CD4-positive, alpha-beta T cell (primary cell): ENCODE results near the gene TES. TPM values are rescaled to one million over a fixed set of nuclear protein-coding genes. Genes with fewer than 3 reads are reported as not detected.

ENCODE experiments used
- ATAC-seq: fragments of 200-7000 bp; cut with Tn5 transposase; one replicate; pipeline ENCODE4 v1.10.0; 2022; ENCODE audit warnings: mild to moderate bottlenecking; ENCODE audit not compliant: poor library complexity
- CTCF ChIA-PET: fragments of 350-600 bp; sonication (Branson Sonifier 250); formaldehyde crosslinking; loops from one replicate; lab custom pipeline; 2021; ENCODE audit warnings: antibody characterized with exemption, inconsistent platforms; lab: Charles Lee
- POLR2A ChIA-PET: fragments of 350-600 bp; sonication (Branson Sonifier 250); formaldehyde crosslinking; loops from one replicate; lab custom pipeline; 2021; ENCODE audit warnings: antibody characterized with exemption, inconsistent platforms; lab: Charles Lee
- DNase-seq, 14 experiments: peaks; one replicate each; pipeline ENCODE4 v3.0.0-alpha.2; 2013 to 2020; ENCODE audit warnings: mixed read lengths in 2 of 14
- H3K27ac ChIP-seq, 2 donors: one replicate each; pipeline versions ENCODE4 v1.5.1 to v1.7.0; 2013; ENCODE audit warnings: low read length in 2 of 2, low read depth in 1 of 2, mild to moderate bottlenecking in 1 of 2
- H3K27me3 ChIP-seq, 2 experiments: 1 replicate in 1 of 2; 2 replicates in 1 of 2; pipeline versions ENCODE4 v1.6.1 to v1.7.0; 2013; ENCODE audit warnings: low read length in 2 of 2, control low read depth in 1 of 2, mild to moderate bottlenecking in 1 of 2, moderate library complexity in 1 of 2; ENCODE audit not compliant: insufficient read depth in 2 of 2, control insufficient read depth in 1 of 2
- H3K36me3 ChIP-seq: one replicate; pipeline ENCODE4 v1.6.1; 2013; ENCODE audit warnings: low read length, control low read depth; ENCODE audit not compliant: insufficient read depth
- H3K4me1 ChIP-seq: one replicate; pipeline ENCODE4 v1.6.1; 2013; ENCODE audit warnings: low read length, control low read depth; ENCODE audit not compliant: insufficient read depth
- H3K4me3 ChIP-seq: one replicate; pipeline ENCODE4 v1.5.1; 2013; ENCODE audit warnings: mild to moderate bottlenecking, low read length, moderate library complexity
- H3K9me3 ChIP-seq, 2 experiments: 1 replicate in 1 of 2; 2 replicates in 1 of 2; pipeline versions ENCODE4 v1.6.1 to v1.7.0; 2013; ENCODE audit warnings: low read length in 2 of 2, mild to moderate bottlenecking in 2 of 2, control low read depth in 1 of 2, moderate library complexity in 1 of 2; ENCODE audit not compliant: control insufficient read depth in 1 of 2, insufficient read depth in 1 of 2
- H3K27ac Mint-ChIP-seq: one replicate; pipeline ENCODE4 v1.8.0; 2020; ENCODE audit warnings: mixed read lengths
- H3K27me3 Mint-ChIP-seq: one replicate; pipeline ENCODE4 v1.8.0; 2021; ENCODE audit warnings: mixed read lengths
- H3K36me3 Mint-ChIP-seq: one replicate; pipeline ENCODE4 v1.8.0; 2021; ENCODE audit warnings: low read depth, mixed read lengths
- H3K4me1 Mint-ChIP-seq: one replicate; pipeline ENCODE4 v1.8.0; 2021; ENCODE audit warnings: low read depth, mixed read lengths
- H3K4me3 Mint-ChIP-seq: one replicate; pipeline ENCODE4 v1.8.0; 2020; ENCODE audit warnings: mild to moderate bottlenecking, mixed read lengths
- H3K9me3 Mint-ChIP-seq: one replicate; pipeline ENCODE4 v1.8.0; 2020; ENCODE audit warnings: mixed read lengths
- CTCF ChIP-seq: fragments of 200-600 bp; IDR thresholded peaks from one replicate; pipeline ENCODE4 v1.8.0; 2022; ENCODE audit warnings: antibody characterized with exemption, mild to moderate bottlenecking
- intact Hi-C, 2 experiments: fragments of 100-400 bp; cut with DNase I in 1 of 2; cut with micrococcal nuclease in 1 of 2; formaldehyde crosslinking; loops; one replicate each; pipeline versions ENCODE4 v1.15.1 to v1.9.0; 2023 to 2025; cut with DNase I, micrococcal nuclease
- total RNA-seq, 174 experiments: library from RNA in 2 of 174; stranded (reverse) in 2 of 174; gene quantifications; one replicate each; pipeline ENCODE4 v1.2.3 and lab custom pipeline; 2021 to 2026

TES gene
- total RNA-seq, 2 experiments from 2014 or later, result 114 to 120 TPM

GRCh38 chr7:116235380-116235779 lies 25.0 kb downstream of the TES start:
- Histone ChIP-seq H3K4me1 (peaks cover 23% of the 10 kb centered on the region), H3K36me3 (peaks cover 24% of the 10 kb centered on the region), H3K9me3 (no peaks in the 10 kb centered on the region), H3K4me3 (no peak overlapping the region), H3K27ac (no peak overlapping the region), H3K27me3 (no peaks in the 10 kb centered on the region)
- no peaks in the 10 kb centered on the region for H3K27me3 Mint-ChIP-seq
- DNase-seq, result no peak
- ChIA-PET CTCF (interaction anchor here (1.1 to 4.3 kb wide), 13 partner anchors 9 to 97 kb away, joined by 3 to 91 read pairs (median 6); partner anchors contain the start of gene TES), POLR2A (interaction anchor here (1.4 to 8.3 kb wide), 3 partner anchors 24 to 55 kb away, joined by 8 to 117 read pairs (median 33); partner anchors contain the start of gene TES)
- intact Hi-C loops, result loop anchor here (1.0 to 10.0 kb wide), 4 partner anchors 55 to 889 kb away; no protein-coding TSS in a partner anchor
- TF ChIP-seq CTCF, result no peak
- peak overlapping the region; percentile 65 for H3K27ac Mint-ChIP-seq
- no peak overlapping the region for H3K4me3 Mint-ChIP-seq
- H3K4me1 Mint-ChIP-seq, result peaks cover 94% of the 10 kb centered on the region
- ATAC-seq, result peak; percentile 21
- H3K9me3 Mint-ChIP-seq, result no peaks in the 10 kb centered on the region
- H3K36me3 Mint-ChIP-seq, result peaks cover 35% of the 10 kb centered on the region

GRCh38 chr7:116236020-116236630 lies 25.8 kb downstream of the TES start:
- CTCF ChIA-PET, result interaction anchor here (0.7 to 4.3 kb wide), 17 partner anchors 10 to 98 kb away, joined by 3 to 91 read pairs (median 5); partner anchors contain the start of gene TES
- no peaks in the 10 kb centered on the region for H3K27me3 ChIP-seq
- peaks cover 16% of the 10 kb centered on the region for H3K4me1 ChIP-seq
- no peaks in the 10 kb centered on the region for H3K9me3 ChIP-seq
- H3K4me1 Mint-ChIP-seq, result peaks cover 94% of the 10 kb centered on the region
- peak; percentile 28 to 81 (median 50) for DNase-seq
- no peak overlapping the region for H3K27ac ChIP-seq
- ATAC-seq, result peak; percentile 79
- peak overlapping the region; percentile 65 for H3K27ac Mint-ChIP-seq
- H3K27me3 Mint-ChIP-seq, result no peaks in the 10 kb centered on the region
- H3K9me3 Mint-ChIP-seq, result no peaks in the 10 kb centered on the region
- intact Hi-C loops, result loop anchor here (1.0 to 10.0 kb wide), 6 partner anchors 25 to 889 kb away; partner anchors contain the start of gene TES (in 1 of the 2)
- no peak overlapping the region for H3K4me3 ChIP-seq
- peak; percentile 82 for TF ChIP-seq CTCF
- POLR2A ChIA-PET, result interaction anchor here (1.4 to 8.3 kb wide), 3 partner anchors 25 to 56 kb away, joined by 8 to 117 read pairs (median 33); partner anchors contain the start of gene TES
- peaks cover 43% of the 10 kb centered on the region for H3K36me3 Mint-ChIP-seq
- H3K36me3 ChIP-seq, result peaks cover 24% of the 10 kb centered on the region
- no peak overlapping the region for H3K4me3 Mint-ChIP-seq

GRCh38 chr7:116239020-116239419 lies 28.7 kb downstream of the TES start:
- CTCF ChIA-PET, result interaction anchor here (1.9 to 4.3 kb wide), 2 partner anchors 28 to 59 kb away, joined by 5 to 22 read pairs; partner anchors contain the start of gene TES
- peaks cover 63% of the 10 kb centered on the region for H3K36me3 Mint-ChIP-seq

More at GRCh38 chr7:116239020-116239419, 28.7 kb downstream of the TES start:
- Mint-ChIP-seq H3K9me3 (no peaks in the 10 kb centered on the region), H3K4me3 (no peak overlapping the region), H3K27me3 (no peaks in the 10 kb centered on the region), H3K4me1 (peaks cover 83% of the 10 kb centered on the region), H3K27ac (peak overlapping the region; percentile 22)
- ATAC-seq, result no peak
- TF ChIP-seq CTCF, result no peak
- peaks cover 10% of the 10 kb centered on the region for H3K4me1 ChIP-seq
- no peaks in the 10 kb centered on the region for H3K27me3 ChIP-seq
- no peak overlapping the region for H3K4me3 ChIP-seq
- DNase-seq, result no peak
- POLR2A ChIA-PET, result interaction anchor here (1.7 kb wide), 1 partner anchor 28 kb away, joined by 9 read pairs; no protein-coding TSS in a partner anchor
- intact Hi-C loops, result loop anchor here (5.0 to 10.0 kb wide), 3 partner anchors 348 to 886 kb away; no protein-coding TSS in a partner anchor
- H3K27ac ChIP-seq, result no peak overlapping the region
- peaks cover 37% of the 10 kb centered on the region for H3K36me3 ChIP-seq
- H3K9me3 ChIP-seq, result no peaks in the 10 kb centered on the region
